Measurements from ENCODE around the gene TTC13.

Gene TTC13

DNA sequence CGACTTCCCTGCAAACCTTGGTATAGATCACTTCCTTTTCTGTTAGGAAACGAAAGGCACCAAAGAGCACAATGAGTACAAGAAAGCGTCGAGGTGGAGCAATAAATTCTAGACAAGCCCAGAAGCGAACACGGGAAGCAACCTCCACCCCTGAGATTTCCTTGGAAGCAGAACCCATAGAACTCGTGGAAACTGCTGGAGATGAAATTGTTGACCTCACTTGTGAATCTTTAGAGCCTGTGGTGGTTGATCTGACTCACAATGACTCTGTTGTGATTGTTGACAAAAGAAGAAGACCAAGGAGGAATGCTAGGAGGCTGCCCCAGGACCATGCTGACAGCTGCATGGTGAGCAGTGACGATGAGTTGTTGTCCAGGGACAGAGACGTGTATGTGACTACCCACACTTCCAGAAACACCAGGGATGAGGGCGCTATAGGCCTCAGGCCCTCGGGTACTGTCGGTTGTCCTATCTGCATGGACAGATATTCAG, 42.9 kb upstream of the TTC13 start:
- TF ChIP-seq, protein P1, sequence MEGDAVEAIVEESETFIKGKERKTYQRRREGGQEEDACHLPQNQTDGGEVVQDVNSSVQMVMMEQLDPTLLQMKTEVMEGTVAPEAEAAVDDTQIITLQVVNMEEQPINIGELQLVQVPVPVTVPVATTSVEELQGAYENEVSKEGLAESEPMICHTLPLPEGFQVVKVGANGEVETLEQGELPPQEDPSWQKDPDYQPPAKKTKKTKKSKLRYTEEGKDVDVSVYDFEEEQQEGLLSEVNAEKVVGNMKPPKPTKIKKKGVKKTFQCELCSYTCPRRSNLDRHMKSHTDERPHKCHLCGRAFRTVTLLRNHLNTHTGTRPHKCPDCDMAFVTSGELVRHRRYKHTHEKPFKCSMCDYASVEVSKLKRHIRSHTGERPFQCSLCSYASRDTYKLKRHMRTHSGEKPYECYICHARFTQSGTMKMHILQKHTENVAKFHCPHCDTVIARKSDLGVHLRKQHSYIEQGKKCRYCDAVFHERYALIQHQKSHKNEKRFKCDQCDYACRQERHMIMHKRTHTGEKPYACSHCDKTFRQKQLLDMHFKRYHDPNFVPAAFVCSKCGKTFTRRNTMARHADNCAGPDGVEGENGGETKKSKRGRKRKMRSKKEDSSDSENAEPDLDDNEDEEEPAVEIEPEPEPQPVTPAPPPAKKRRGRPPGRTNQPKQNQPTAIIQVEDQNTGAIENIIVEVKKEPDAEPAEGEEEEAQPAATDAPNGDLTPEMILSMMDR (conservative IDR thresholded peaks at IDR 0.05; ENCODE audit: control insufficient read depth, insufficient read depth, low read depth, low read length) = no peak
- no peak overlapping the region for H3K4me3 ChIP-seq (ENCODE audit: control insufficient read depth, low read depth, low read length)
- peak; percentile 31 for DNase-seq (ENCODE audit: low read depth)

- TF ChIP-seq, protein P1 (conservative IDR thresholded peaks at IDR 0.05; ENCODE audit: control insufficient read depth, insufficient read depth, low read depth, low read length) = no peak
- no peak overlapping the region for H3K4me3 ChIP-seq (ENCODE audit: control insufficient read depth, low read depth, low read length)
- no peak for DNase-seq (ENCODE audit: low read depth)
Observed at GRCh38 chr1:231020816-231021215, 42.2 kb upstream of the TTC13 start.

- no peak for DNase-seq (ENCODE audit: low read depth)
- no peak overlapping the region for H3K4me3 ChIP-seq (ENCODE audit: control insufficient read depth, low read depth, low read length)
- TF ChIP-seq, protein P1 (conservative IDR thresholded peaks at IDR 0.05; ENCODE audit: control insufficient read depth, insufficient read depth, low read depth, low read length) = peak; percentile 1
Observed at GRCh38 chr1:231020139-231020601, 41.5 kb upstream of the TTC13 start.

DNA sequence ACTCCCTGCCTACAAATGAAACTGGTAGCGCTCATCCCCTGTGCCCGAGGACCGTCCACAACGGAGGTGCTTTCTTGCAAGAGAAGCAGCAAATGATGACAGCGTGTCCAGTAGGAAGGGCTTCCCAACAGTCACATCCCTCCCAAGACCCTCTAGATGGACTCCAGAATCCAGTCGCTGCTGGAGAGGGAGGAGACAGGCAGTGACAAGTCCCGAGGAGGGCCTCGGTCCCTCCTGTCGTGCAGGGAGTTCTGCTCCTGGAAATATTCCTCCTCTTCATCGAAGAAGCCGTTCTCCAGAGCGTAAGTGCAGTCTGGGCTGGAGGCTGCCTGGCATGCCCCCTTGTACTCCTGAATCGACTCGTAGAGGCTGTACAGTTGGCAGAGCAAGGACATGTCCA, 41.0 kb upstream of the TTC13 start:
- TF ChIP-seq, protein P1 (conservative IDR thresholded peaks at IDR 0.05; ENCODE audit: control insufficient read depth, insufficient read depth, low read depth, low read length) = no peak
- no peak for DNase-seq (ENCODE audit: low read depth)
- H3K4me3 ChIP-seq (ENCODE audit: control insufficient read depth, low read depth, low read length) = no peak overlapping the region

- DNase-seq (ENCODE audit: low read depth) = no peak
- TF ChIP-seq, protein P1 (conservative IDR thresholded peaks at IDR 0.05; ENCODE audit: control insufficient read depth, insufficient read depth, low read depth, low read length) = no peak
- H3K4me3 ChIP-seq (ENCODE audit: control insufficient read depth, low read depth, low read length) = no peak overlapping the region
Observed at GRCh38 chr1:231016966-231017365, 38.3 kb upstream of the TTC13 start.

- TF ChIP-seq, protein P1 (conservative IDR thresholded peaks at IDR 0.05; ENCODE audit: control insufficient read depth, insufficient read depth, low read depth, low read length) = no peak
- no peak overlapping the region for H3K4me3 ChIP-seq (ENCODE audit: control insufficient read depth, low read depth, low read length)
- DNase-seq (ENCODE audit: low read depth) = no peak
Observed at GRCh38 chr1:231016234-231016633, 37.6 kb upstream of the TTC13 start.
